Transverse colon (tissue), 4 donors: ENCODE results near the gene STK17B. TPM values are rescaled to one million over a fixed set of nuclear protein-coding genes. Genes with fewer than 3 reads are reported as not detected.

Experiments used
- DNase-seq: peaks from one replicate; pipeline ENCODE4 v3.0.0-alpha.2; 2019
- H3K27ac ChIP-seq, 4 donors: fragments of 200-600 bp; sonication (generic); 2 replicates each; pipeline ENCODE4 v1.5.1; 2016 to 2018; ENCODE audit warnings: inconsistent platforms in 4 of 4
- H3K27me3 ChIP-seq: fragments of 200-600 bp; sonication (generic); 2 replicates; pipeline ENCODE4 v1.5.1; 2017; ENCODE audit warnings: inconsistent platforms
- H3K36me3 ChIP-seq, 4 donors: fragments of 200-600 bp; sonication (generic); 2 replicates each; pipeline ENCODE4 v1.5.1; 2017 to 2019; ENCODE audit warnings: inconsistent platforms in 4 of 4
- H3K4me1 ChIP-seq, 4 donors: fragments of 200-600 bp; sonication (generic); 2 replicates each; pipeline ENCODE4 v1.5.1; 2017 to 2020; ENCODE audit warnings: inconsistent platforms in 4 of 4
- H3K4me3 ChIP-seq, 4 donors: fragments of 200-600 bp; sonication (generic); 1 replicate in 1 of 4; 2 replicates in 3 of 4; pipeline versions ENCODE4 v1.5.1 to v1.6.1; 2017 to 2019; ENCODE audit warnings: inconsistent platforms in 4 of 4
- H3K9me3 ChIP-seq, 2 donors: fragments of 200-600 bp; sonication (generic); 2 replicates each; pipeline ENCODE4 v1.5.1; 2017 to 2019; ENCODE audit warnings: inconsistent platforms in 2 of 2
- EP300 ChIP-seq: sonication (generic); formaldehyde crosslinking; IDR thresholded peaks from one replicate; pipeline ENCODE4 v1.6.1; 2017; ENCODE audit warnings: antibody characterized with exemption, low read depth
- POLR2A ChIP-seq: fragments of 450-650 bp; IDR thresholded peaks from one replicate; pipeline ENCODE4 v1.6.1; 2016; ENCODE audit warnings: antibody characterized with exemption, mild to moderate bottlenecking, moderate library complexity
- POLR2AphosphoS5 ChIP-seq, 3 donors: sonication (generic); formaldehyde crosslinking; IDR thresholded peaks; one replicate each; pipeline ENCODE4 v1.6.1; 2016; ENCODE audit warnings: antibody characterized with exemption in 3 of 3
- WGBS, 2 donors: methylation state at CpG; one replicate each; pipeline ENCODE4 v1.1.5; 2018; ENCODE audit warnings: low coverage in 1 of 2; 5-methylcytosine and 5-hydroxymethylcytosine counted together
- in situ Hi-C, 4 donors: fragments of 200-750 bp; cut with MboI; loops; one replicate each; pipeline versions ENCODE4 v1.15.0 to v1.15.1; 2017; ENCODE audit warnings: low sequenced_read_pairs in 3 of 4, low pct_ligation_motif_present in 1 of 4, low pct_unique_long_range_greater_than_20kb in 1 of 4
- intact Hi-C: fragments of 100-400 bp; cut with DNase I; formaldehyde crosslinking; loops from one replicate; pipeline ENCODE4 v1.15.1; 2023; ENCODE audit warnings: low total_unique reads
- total RNA-seq, 4 donors: library from RNA; depleted of rRNA; stranded (reverse); fragments of >200 nt; gene quantifications; one replicate each; pipeline ENCODE4 v1.1.0, GENCODE V29; 2016
- TF ChIP-seq, protein P1 (sequence below), 5 experiments: fragments of 200-600 bp in 3 of 5; fragments of 450-650 bp in 2 of 5; sonication (generic) in 3 of 5; IDR thresholded peaks; 1 replicate in 2 of 5; 2 replicates in 3 of 5; pipeline ENCODE4 v1.5.1; 2016 to 2017; ENCODE audit warnings: antibody characterized with exemption in 5 of 5, inconsistent platforms in 3 of 5, mild to moderate bottlenecking in 2 of 5, moderate library complexity in 1 of 5

STK17B gene
- total RNA-seq, 4 donors from 2014 or later: 16.7 to 80.3 (median 67.3) TPM

DNA sequence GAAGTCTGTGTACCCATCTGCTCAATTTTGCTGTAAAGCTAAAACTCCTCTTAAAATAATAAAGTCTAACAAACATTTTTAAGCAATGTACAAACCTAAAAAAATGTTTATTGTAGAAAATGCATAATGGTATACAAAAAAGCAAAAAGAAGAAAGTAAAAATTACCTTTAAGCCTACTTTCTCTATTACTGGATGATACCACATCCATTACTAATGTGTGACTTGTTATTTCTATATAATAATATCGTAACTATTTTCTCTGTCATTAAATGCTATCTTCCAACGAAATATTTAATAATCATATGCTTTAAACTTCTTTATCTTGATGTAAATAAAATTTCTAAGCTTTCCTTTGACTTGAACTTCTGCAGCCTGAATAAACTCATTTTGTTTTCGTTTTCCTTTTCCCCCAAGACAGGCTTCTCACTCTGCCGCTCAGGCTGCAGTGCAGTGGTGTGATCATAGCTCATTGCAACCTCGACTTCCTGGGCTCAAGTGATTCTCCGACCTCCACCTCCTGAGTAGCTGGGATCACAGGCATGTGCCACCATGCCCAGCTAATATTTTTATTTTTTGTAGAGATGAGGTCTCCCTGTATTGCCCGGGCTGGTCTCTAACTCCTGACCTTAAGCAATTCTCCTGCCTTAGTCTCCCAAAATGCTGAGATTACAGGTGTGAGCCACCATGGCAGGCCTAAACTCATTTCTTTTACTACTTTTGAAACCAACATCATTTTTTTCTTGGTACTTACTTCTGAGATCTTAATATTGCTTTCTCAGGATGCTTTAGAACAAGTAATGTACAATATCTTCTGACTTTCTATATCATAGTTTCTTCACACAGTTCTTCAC is 84.6 kb downstream of the STK17B start:
- Histone ChIP-seq H3K27me3 (no peaks in the 10 kb centered on the region), H3K9me3 (peaks cover 4 to 10% of the 10 kb centered on the region in 2 donors), H3K36me3 (no peaks in the 10 kb centered on the region), H3K4me1 (peaks cover 0 to 8% (median 2%) of the 10 kb centered on the region in 4 donors), H3K27ac (no peak overlapping the region), H3K4me3 (no peak overlapping the region)
- DNase-seq: no peak
- intact Hi-C loops: no loop called here
- in situ Hi-C loops: loop anchor here in 3 of 4 donors (10.0 to 25.0 kb wide), 2 partner anchors 188 to 201 kb away; no protein-coding TSS in a partner anchor
- 64 to 72% methylated on average over 7 of the region's 7 CpGs for WGBS, 2 donors
- TF ChIP-seq, protein P1, sequence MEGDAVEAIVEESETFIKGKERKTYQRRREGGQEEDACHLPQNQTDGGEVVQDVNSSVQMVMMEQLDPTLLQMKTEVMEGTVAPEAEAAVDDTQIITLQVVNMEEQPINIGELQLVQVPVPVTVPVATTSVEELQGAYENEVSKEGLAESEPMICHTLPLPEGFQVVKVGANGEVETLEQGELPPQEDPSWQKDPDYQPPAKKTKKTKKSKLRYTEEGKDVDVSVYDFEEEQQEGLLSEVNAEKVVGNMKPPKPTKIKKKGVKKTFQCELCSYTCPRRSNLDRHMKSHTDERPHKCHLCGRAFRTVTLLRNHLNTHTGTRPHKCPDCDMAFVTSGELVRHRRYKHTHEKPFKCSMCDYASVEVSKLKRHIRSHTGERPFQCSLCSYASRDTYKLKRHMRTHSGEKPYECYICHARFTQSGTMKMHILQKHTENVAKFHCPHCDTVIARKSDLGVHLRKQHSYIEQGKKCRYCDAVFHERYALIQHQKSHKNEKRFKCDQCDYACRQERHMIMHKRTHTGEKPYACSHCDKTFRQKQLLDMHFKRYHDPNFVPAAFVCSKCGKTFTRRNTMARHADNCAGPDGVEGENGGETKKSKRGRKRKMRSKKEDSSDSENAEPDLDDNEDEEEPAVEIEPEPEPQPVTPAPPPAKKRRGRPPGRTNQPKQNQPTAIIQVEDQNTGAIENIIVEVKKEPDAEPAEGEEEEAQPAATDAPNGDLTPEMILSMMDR (IDR thresholded peaks at IDR 0.05): no peak
- TF ChIP-seq POLR2AphosphoS5 (IDR thresholded peaks at IDR 0.05): no peak
- no peak for TF ChIP-seq POLR2A
- no peak for TF ChIP-seq EP300

DNA sequence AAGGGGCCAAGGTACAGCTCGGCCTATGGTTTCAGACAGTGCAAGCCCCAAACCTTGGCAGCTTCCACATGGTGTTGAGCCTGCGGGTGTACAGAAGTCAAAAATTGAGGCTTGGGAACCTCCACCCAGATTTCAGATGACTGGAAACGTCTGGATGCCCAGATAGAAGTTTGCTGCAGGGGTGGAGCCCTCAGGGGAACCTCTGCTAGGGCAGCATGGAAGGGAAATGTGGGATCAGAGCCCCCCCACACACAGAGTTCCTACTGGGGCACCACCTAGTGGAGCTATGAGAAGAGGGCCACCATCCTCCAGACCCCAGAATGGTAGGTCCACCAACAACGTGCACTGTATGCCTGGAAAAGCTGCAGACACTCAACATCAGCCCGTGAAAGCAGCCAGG is 87.8 kb downstream of the STK17B start:
- in situ Hi-C loops (loop anchor here in 3 of 4 donors (10.0 to 25.0 kb wide), 2 partner anchors 191 to 204 kb away; no protein-coding TSS in a partner anchor), intact Hi-C loops (no loop called here)
- TF ChIP-seq POLR2A (no peak), POLR2AphosphoS5 (IDR thresholded peaks at IDR 0.05) (no peak), EP300 (no peak)
- TF ChIP-seq, protein P1 (IDR thresholded peaks at IDR 0.05): no peak

More for the DNA sequence above, 87.8 kb downstream of the STK17B start:
- Histone ChIP-seq H3K9me3 (peaks cover 4 to 10% of the 10 kb centered on the region in 2 donors), H3K36me3 (no peaks in the 10 kb centered on the region), H3K27me3 (no peaks in the 10 kb centered on the region), H3K4me1 (peaks cover 0 to 22% (median 4%) of the 10 kb centered on the region in 4 donors), H3K4me3 (no peak overlapping the region), H3K27ac (no peak overlapping the region)
- 89% methylated on average over 5 of the region's 5 CpGs; no CpG with 5 or more reads in 1 of the 2 donors for WGBS, 2 donors
- no peak for DNase-seq

Other genes with a start within 250 kb of the STK17B start
- 10 to 100 TPM in 2 of 4 donors, 1 to 10 TPM in 2; 1.8 to 56.9 (median 8.1) TPM for gene DNAH7, start 102.7 kb downstream of the STK17B start, total RNA-seq